H9 (cell line): ENCODE results near the gene PKNOX2. TPM values are rescaled to one million over a fixed set of nuclear protein-coding genes. Genes with fewer than 3 reads are reported as not detected.

Experiments used
- DNase-seq: peaks from one replicate; pipeline ENCODE4 v3.0.0-alpha.2; 2017
- H2AFZ ChIP-seq: one replicate; pipeline ENCODE4 v1.6.1; 2013; ENCODE audit warnings: mild to moderate bottlenecking, low read length, control low read depth, moderate library complexity
- H2AK5ac ChIP-seq: 2 replicates; pipeline ENCODE4 v1.6.1; 2013; ENCODE audit warnings: low read length, control low read depth, mixed read lengths; ENCODE audit not compliant: insufficient read length
- H2BK120ac ChIP-seq: one replicate; pipeline ENCODE4 v1.6.1; 2013; ENCODE audit warnings: low read depth, mild to moderate bottlenecking, low read length, control low read depth, inconsistent platforms; ENCODE audit not compliant: poor library complexity, severe bottlenecking
- H2BK12ac ChIP-seq: 2 replicates; pipeline ENCODE4 v1.6.1; 2013; ENCODE audit warnings: low read length, control low read depth, mixed read lengths, low read depth; ENCODE audit not compliant: insufficient read length
- H2BK15ac ChIP-seq: 2 replicates; pipeline ENCODE4 v1.6.1; 2013; ENCODE audit warnings: low read depth, low read length, control low read depth
- H2BK20ac ChIP-seq: one replicate; pipeline ENCODE4 v1.6.1; 2013; ENCODE audit warnings: low read depth, mild to moderate bottlenecking, low read length, control low read depth, inconsistent platforms; ENCODE audit not compliant: poor library complexity, severe bottlenecking
- H2BK5ac ChIP-seq: 2 replicates; pipeline ENCODE4 v1.6.1; 2013; ENCODE audit warnings: low read length, control low read depth, mixed read lengths; ENCODE audit not compliant: insufficient read length
- H3K14ac ChIP-seq: 2 replicates; pipeline ENCODE4 v1.6.1; 2013; ENCODE audit warnings: low read length, control low read depth; ENCODE audit not compliant: insufficient read depth
- H3K18ac ChIP-seq: 2 replicates; pipeline ENCODE4 v1.6.1; 2013; ENCODE audit warnings: low read depth, mild to moderate bottlenecking, mixed read lengths, low read length, control low read depth; ENCODE audit not compliant: insufficient read length
- H3K23ac ChIP-seq: 2 replicates; pipeline ENCODE4 v1.6.1; 2013; ENCODE audit warnings: low read length, control low read depth, mixed read lengths, low read depth; ENCODE audit not compliant: insufficient read length
- H3K23me2 ChIP-seq: 2 replicates; pipeline ENCODE4 v1.6.1; 2013; ENCODE audit warnings: low read depth, mild to moderate bottlenecking, mixed read lengths, low read length, control low read depth; ENCODE audit not compliant: insufficient read length, poor library complexity, severe bottlenecking
- H3K27ac ChIP-seq: 2 replicates; pipeline ENCODE4 v1.5.1; 2013; ENCODE audit warnings: low read length, control low read depth, mixed read lengths, low read depth; ENCODE audit not compliant: insufficient read length
- H3K27me3 ChIP-seq: 2 replicates; pipeline ENCODE4 v1.6.1; 2013; ENCODE audit warnings: low read length, control low read depth, inconsistent platforms; ENCODE audit not compliant: insufficient read depth
- H3K4ac ChIP-seq: 2 replicates; pipeline ENCODE4 v1.6.1; 2013; ENCODE audit warnings: low read depth, mild to moderate bottlenecking, control low read depth, inconsistent platforms, low read length, moderate library complexity
- H3K4me1 ChIP-seq: 2 replicates; pipeline ENCODE4 v1.6.1; 2013; ENCODE audit warnings: low read length, control low read depth, inconsistent platforms; ENCODE audit not compliant: insufficient read depth
- H3K4me2 ChIP-seq: 2 replicates; pipeline ENCODE4 v1.6.1; 2013; ENCODE audit warnings: low read length, control low read depth, mixed read lengths; ENCODE audit not compliant: insufficient read length, insufficient read depth
- H3K56ac ChIP-seq: 2 replicates; pipeline ENCODE4 v1.6.1; 2013; ENCODE audit warnings: low read depth, mild to moderate bottlenecking, mixed read lengths, low read length, control low read depth; ENCODE audit not compliant: insufficient read length
- H3K79me1 ChIP-seq: 2 replicates; pipeline ENCODE4 v1.6.1; 2013; ENCODE audit warnings: low read depth, mild to moderate bottlenecking, moderate library complexity, low read length, control low read depth, inconsistent platforms; ENCODE audit not compliant: insufficient read depth, poor library complexity, severe bottlenecking
- H3K79me2 ChIP-seq: 2 replicates; pipeline ENCODE4 v1.6.1; 2013; ENCODE audit warnings: low read length, control low read depth, inconsistent platforms; ENCODE audit not compliant: insufficient read depth
- H3K9ac ChIP-seq: 2 replicates; pipeline ENCODE4 v1.6.1; 2013; ENCODE audit warnings: low read length, control low read depth, mixed read lengths; ENCODE audit not compliant: insufficient read length; ENCODE audit errors: extremely low read depth
- H3K9me3 ChIP-seq: one replicate; pipeline ENCODE4 v1.6.1; 2013; ENCODE audit warnings: low read depth, low read length, inconsistent platforms; ENCODE audit not compliant: control insufficient read depth
- H3T11ph ChIP-seq: one replicate; pipeline ENCODE4 v1.6.1; 2013; ENCODE audit warnings: mild to moderate bottlenecking, low read length, control low read depth, inconsistent platforms
- H4K20me1 ChIP-seq: one replicate; pipeline ENCODE4 v1.6.1; 2013; ENCODE audit not compliant: control insufficient read depth, insufficient read length, insufficient read depth
- H4K5ac ChIP-seq: 2 replicates; pipeline ENCODE4 v1.6.1; 2013; ENCODE audit warnings: low read depth, mild to moderate bottlenecking, mixed read lengths, low read length, control low read depth; ENCODE audit not compliant: insufficient read length
- H4K8ac ChIP-seq: replicated peaks from 2 replicates; pipeline ENCODE4 v1.6.1; 2013; ENCODE audit warnings: low read length, control low read depth, mixed read lengths, low read depth; ENCODE audit not compliant: insufficient read length
- H4K91ac ChIP-seq: 2 replicates; pipeline ENCODE4 v1.6.1; 2013; ENCODE audit warnings: low read depth, mild to moderate bottlenecking, moderate library complexity, mixed read lengths, low read length, control low read depth; ENCODE audit not compliant: insufficient read length
- H3K27ac Mint-ChIP-seq, 3 experiments: 2 replicates in 2 of 3; 3 replicates in 1 of 3; pipeline ENCODE4 v1.8.0; 2020 to 2021; ENCODE audit warnings: mixed read lengths in 3 of 3, mild to moderate bottlenecking in 1 of 3, moderate library complexity in 1 of 3
- H3K27me3 Mint-ChIP-seq: 2 replicates; pipeline ENCODE4 v1.8.0; 2021; ENCODE audit warnings: low read depth, mild to moderate bottlenecking, moderate library complexity, mixed read lengths
- H3K36me3 Mint-ChIP-seq, 3 experiments: 2 replicates in 2 of 3; 3 replicates in 1 of 3; pipeline ENCODE4 v1.8.0; 2020 to 2021; ENCODE audit warnings: low read depth in 3 of 3, mixed read lengths in 3 of 3; ENCODE audit not compliant: insufficient read depth in 1 of 3
- H3K4me1 Mint-ChIP-seq, 2 experiments: 2 replicates each; pipeline ENCODE4 v1.8.0; 2020; ENCODE audit warnings: mixed read lengths in 2 of 2
- H3K4me3 Mint-ChIP-seq, 2 experiments: 2 replicates in 1 of 2; 3 replicates in 1 of 2; pipeline ENCODE4 v1.8.0; 2020 to 2021; ENCODE audit warnings: mild to moderate bottlenecking in 2 of 2, mixed read lengths in 2 of 2, moderate library complexity in 1 of 2
- H3K9me3 Mint-ChIP-seq, 2 experiments: 2 replicates in 1 of 2; 3 replicates in 1 of 2; pipeline ENCODE4 v1.8.0; 2020; ENCODE audit warnings: mild to moderate bottlenecking in 2 of 2, mixed read lengths in 2 of 2, moderate library complexity in 1 of 2
- WGBS: extraction: QIAGEN DNeasy Blood & Tissue Kit; methylation state at CpG from one replicate; pipeline ENCODE4 v1.1.7; 2013; ENCODE audit warnings: missing lambda C conversion rate, low lambda C conversion rate, mixed read lengths; ENCODE audit not compliant: insufficient read length; ENCODE audit errors: extremely low coverage; 5-methylcytosine and 5-hydroxymethylcytosine counted together
- total RNA-seq: library from RNA; stranded (reverse); gene quantifications from 2 replicates; pipeline ENCODE4 v1.2.1, GENCODE V29; 2021
- TF ChIP-seq, protein P1 (sequence below): fragments of 200-600 bp; sonication (generic); conservative IDR thresholded peaks from 3 replicates; pipeline ENCODE4 v1.8.0; 2021; ENCODE audit warnings: antibody characterized with exemption, mild to moderate bottlenecking

PKNOX2 gene
- total RNA-seq, 1 experiment from 2014 or later, result 1.3 TPM

DNA sequence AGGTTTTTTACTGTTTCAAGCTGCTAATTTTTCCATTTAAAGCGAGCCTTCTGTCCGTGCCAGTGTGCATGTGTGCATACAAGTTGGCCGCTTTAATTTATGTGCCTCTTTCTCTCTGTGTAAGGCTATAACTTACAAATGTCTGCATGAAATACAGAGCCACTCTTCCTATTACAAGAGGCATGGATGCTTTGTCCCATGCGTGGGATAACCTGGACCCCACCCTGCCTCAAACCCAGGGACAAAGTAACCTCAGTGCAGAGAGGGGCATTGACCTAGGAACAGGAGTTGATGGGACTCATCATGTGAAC is 28.8 kb downstream of the PKNOX2 start:
- no peaks in the 10 kb centered on the region for H3K9me3 ChIP-seq
- H3K23ac ChIP-seq, result no peak overlapping the region
- no peak for DNase-seq
- H2BK12ac ChIP-seq, result no peak overlapping the region
- H3K27ac ChIP-seq, result no peak overlapping the region
- no peaks in the 10 kb centered on the region for H3K4me1 ChIP-seq
- no peak overlapping the region for H2AK5ac ChIP-seq
- no peaks in the 10 kb centered on the region for H4K20me1 ChIP-seq
- no peak overlapping the region for H2BK15ac ChIP-seq
- Mint-ChIP-seq H3K9me3 (peaks cover 4 to 7% of the 10 kb centered on the region in 2 experiments), H3K27me3 (peaks cover 21% of the 10 kb centered on the region), H3K4me3 (no peak overlapping the region), H3K36me3 (peaks cover 0 to 5% (median 4%) of the 10 kb centered on the region in 3 experiments; a peak in 5 of 7 replicates), H3K4me1 (peaks cover 20 to 40% of the 10 kb centered on the region in 2 experiments), H3K27ac (no peak overlapping the region)
- no peaks in the 10 kb centered on the region for H3K23me2 ChIP-seq
- H3K18ac ChIP-seq, result no peak overlapping the region
- H3K27me3 ChIP-seq, result no peaks in the 10 kb centered on the region; the same call in 1 of the 2 replicates
- no peaks in the 10 kb centered on the region for H3K79me1 ChIP-seq
- no peak overlapping the region for H3K4me2 ChIP-seq
- H3K9ac ChIP-seq, result no peak overlapping the region
- H4K8ac ChIP-seq, result no peak overlapping the region
- WGBS, result no CpG with 5 or more reads among the region's 4 CpGs
- H4K91ac ChIP-seq, result no peak overlapping the region
- no peak overlapping the region for H2BK5ac ChIP-seq
- no peaks in the 10 kb centered on the region for H3K79me2 ChIP-seq
- H4K5ac ChIP-seq, result no peak overlapping the region
- no peak overlapping the region for H3K14ac ChIP-seq
- H3K56ac ChIP-seq, result no peak overlapping the region
- no peak overlapping the region for H2BK120ac ChIP-seq
- H2AFZ ChIP-seq, result no peak overlapping the region
- H2BK20ac ChIP-seq, result no peak overlapping the region
- TF ChIP-seq, protein P1, sequence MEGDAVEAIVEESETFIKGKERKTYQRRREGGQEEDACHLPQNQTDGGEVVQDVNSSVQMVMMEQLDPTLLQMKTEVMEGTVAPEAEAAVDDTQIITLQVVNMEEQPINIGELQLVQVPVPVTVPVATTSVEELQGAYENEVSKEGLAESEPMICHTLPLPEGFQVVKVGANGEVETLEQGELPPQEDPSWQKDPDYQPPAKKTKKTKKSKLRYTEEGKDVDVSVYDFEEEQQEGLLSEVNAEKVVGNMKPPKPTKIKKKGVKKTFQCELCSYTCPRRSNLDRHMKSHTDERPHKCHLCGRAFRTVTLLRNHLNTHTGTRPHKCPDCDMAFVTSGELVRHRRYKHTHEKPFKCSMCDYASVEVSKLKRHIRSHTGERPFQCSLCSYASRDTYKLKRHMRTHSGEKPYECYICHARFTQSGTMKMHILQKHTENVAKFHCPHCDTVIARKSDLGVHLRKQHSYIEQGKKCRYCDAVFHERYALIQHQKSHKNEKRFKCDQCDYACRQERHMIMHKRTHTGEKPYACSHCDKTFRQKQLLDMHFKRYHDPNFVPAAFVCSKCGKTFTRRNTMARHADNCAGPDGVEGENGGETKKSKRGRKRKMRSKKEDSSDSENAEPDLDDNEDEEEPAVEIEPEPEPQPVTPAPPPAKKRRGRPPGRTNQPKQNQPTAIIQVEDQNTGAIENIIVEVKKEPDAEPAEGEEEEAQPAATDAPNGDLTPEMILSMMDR, result no peak
- no peak overlapping the region for H3T11ph ChIP-seq
- H3K4ac ChIP-seq, result no peak overlapping the region
